HCT116 (cell line): ENCODE data around the gene ST3GAL6. TPM values are rescaled to one million over a fixed set of nuclear protein-coding genes. Genes with fewer than 3 reads are reported as not detected.
A peak's percentile ranks its signal among the peaks of the same experiment; 100 is the strongest.

Experiments
- ATAC-seq: fragments of 200-7000 bp; cut with Tn5 transposase; 2 replicates; pipeline ENCODE4 v1.9.1; 2020; ENCODE audit warnings: mild to moderate bottlenecking, moderate library complexity
- BruUV-seq: library from RNA; stranded (reverse); fragments of 400-500 nt; replicated peaks from 2 replicates; lab custom pipeline; 2021; lab: Mats Ljungman, UMichigan
- CTCF ChIA-PET: fragments of 300-600 bp; sonication (Branson Sonifier 250); formaldehyde crosslinking; loops from one replicate; lab custom pipeline; 2021; ENCODE audit warnings: antibody characterized with exemption; lab: Charles Lee
- POLR2A ChIA-PET: fragments of 300-600, 350-600 bp; sonication (Branson Sonifier 250); formaldehyde crosslinking; loops from one replicate; lab custom pipeline; 2021; ENCODE audit warnings: antibody characterized with exemption; lab: Charles Lee
- RAD21 ChIA-PET, 2 experiments: fragments of 300-600 bp; sonication (Branson Sonifier 250); formaldehyde crosslinking; loops; one replicate each; lab custom pipeline; 2023; ENCODE audit warnings: low total read pairs in 2 of 2; ENCODE audit not compliant: uncharacterized antibody in 2 of 2, unreplicated experiment in 2 of 2, low non-redundant PET in 1 of 2; lab: Charles Lee
- DNase-seq: peaks from one replicate; pipeline ENCODE4 v3.0.0-alpha.2; 2010; ENCODE audit warnings: low read depth, low spot score
- H2AFZ ChIP-seq: fragments of 200-600 bp; shearing (Covaris generic), sonication (generic); 2 replicates; pipeline ENCODE4 v1.6.1; 2017; ENCODE audit warnings: low read depth, mixed run types, mixed read lengths, antibody characterized with exemption, low read length; ENCODE audit not compliant: poor library complexity, severe bottlenecking
- H3K27ac ChIP-seq: 2 replicates; pipeline ENCODE4 v1.5.1; 2012; ENCODE audit warnings: low read depth, low read length
- H3K27me3 ChIP-seq: fragments of 200-600 bp; sonication (generic); 2 replicates; pipeline ENCODE4 v1.6.1; 2016; ENCODE audit warnings: mixed run types, low read length, mixed read lengths; ENCODE audit not compliant: insufficient read depth
- H3K36me3 ChIP-seq, 2 experiments: fragments of 200-500 bp in 1 of 2; fragments of 200-600 bp in 1 of 2; sonication (Bioruptor generic) in 1 of 2; sonication (generic) in 1 of 2; 2 replicates each; pipeline versions ENCODE4 v1.5.1 to v1.6.1; 2014 to 2016; ENCODE audit warnings: low read length in 2 of 2, inconsistent platforms in 1 of 2, mixed read lengths in 1 of 2, mixed run types in 1 of 2; ENCODE audit not compliant: insufficient read depth in 2 of 2, control insufficient read depth in 1 of 2
- H3K4me1 ChIP-seq, 2 experiments: fragments of 200-600 bp in 1 of 2; sonication (generic) in 1 of 2; 2 replicates each; pipeline versions ENCODE4 v1.5.1 to v1.6.1; 2012 to 2017; ENCODE audit warnings: low read length in 2 of 2, inconsistent platforms in 1 of 2, mild to moderate bottlenecking in 1 of 2, mixed read lengths in 1 of 2, mixed run types in 1 of 2, moderate library complexity in 1 of 2; ENCODE audit not compliant: insufficient read depth in 2 of 2, control insufficient read depth in 1 of 2
- H3K4me2 ChIP-seq: fragments of 200-600 bp; sonication (generic); 2 replicates; pipeline ENCODE4 v1.6.1; 2017; ENCODE audit warnings: mixed run types, low read length, mixed read lengths
- H3K4me3 ChIP-seq, 2 experiments: fragments of 200-600 bp in 1 of 2; sonication (generic) in 1 of 2; replicated peaks in 1 of 2; 2 replicates each; pipeline ENCODE4 v1.5.1; 2011 to 2016; ENCODE audit warnings: low read length in 2 of 2, control low read depth in 1 of 2, low read depth in 1 of 2, mild to moderate bottlenecking in 1 of 2, mixed read lengths in 1 of 2, mixed run types in 1 of 2
- H3K79me2 ChIP-seq: fragments of 200-600 bp; sonication (generic); 2 replicates; pipeline ENCODE4 v1.6.1; 2017; ENCODE audit warnings: mild to moderate bottlenecking, mixed run types, low read length, moderate library complexity, mixed read lengths; ENCODE audit not compliant: insufficient read depth
- H3K9ac ChIP-seq: fragments of 200-600 bp; sonication (generic); 2 replicates; pipeline ENCODE4 v1.6.1; 2016; ENCODE audit warnings: low read length, mixed read lengths
- H3K9me2 ChIP-seq: fragments of 200-600 bp; sonication (generic), shearing (Covaris generic); 2 replicates; pipeline ENCODE4 v1.6.1; 2017; ENCODE audit warnings: mixed run types, mild to moderate bottlenecking, moderate library complexity; ENCODE audit not compliant: insufficient read depth
- H3K9me3 ChIP-seq, 2 experiments: fragments of 200-500 bp in 1 of 2; fragments of 200-600 bp in 1 of 2; sonication (Bioruptor generic) in 1 of 2; sonication (generic) in 1 of 2; 2 replicates each; pipeline ENCODE4 v1.6.1; 2014 to 2017; ENCODE audit warnings: low read length in 2 of 2, mixed read lengths in 2 of 2, inconsistent platforms in 1 of 2, low read depth in 1 of 2, mild to moderate bottlenecking in 1 of 2, mixed run types in 1 of 2, moderate library complexity in 1 of 2; ENCODE audit not compliant: control insufficient read depth in 1 of 2, insufficient read depth in 1 of 2
- H4K20me1 ChIP-seq: fragments of 200-600 bp; sonication (generic), shearing (Covaris generic); 2 replicates; pipeline ENCODE4 v1.6.1; 2017; ENCODE audit warnings: mixed run types, mild to moderate bottlenecking, moderate library complexity; ENCODE audit not compliant: insufficient read depth
- EGR1 ChIP-seq: IDR thresholded peaks from 2 replicates; pipeline ENCODE4 v1.6.1; 2012; ENCODE audit warnings: low read depth
- POLR2AphosphoS5 ChIP-seq: IDR thresholded peaks from 2 replicates; pipeline ENCODE4 v1.6.1; 2011; ENCODE audit warnings: mild to moderate bottlenecking, low read depth, low read length, moderate library complexity
- intact Hi-C: fragments of 100-400 bp; cut with micrococcal nuclease; formaldehyde crosslinking; loops from 2 replicates; pipeline ENCODE4 v1.10.0; 2022
- total RNA-seq: library from RNA; stranded (reverse); gene quantifications from one replicate; pipeline ENCODE4 v1.2.1, GENCODE V29; 2021; ENCODE audit not compliant: unreplicated experiment

The ST3GAL6 gene
- total RNA-seq, 1 experiment from 2014 or later = 10.6 TPM

GRCh38 chr3:98843266-98843959 lies 80.3 kb downstream of the ST3GAL6 start:
- POLR2A ChIA-PET = interaction anchor here (1.7 kb wide), 1 partner anchor 11 kb away, joined by 3 read pairs; no protein-coding TSS in a partner anchor
- RAD21 ChIA-PET = no interaction called here
- no peak for DNase-seq
- Histone ChIP-seq H3K27ac (no peak overlapping the region), H3K9ac (no peak overlapping the region), H3K4me3 (no peak overlapping the region), H3K27me3 (no peaks in the 10 kb centered on the region), H3K4me1 (peaks cover 0 to 13% of the 10 kb centered on the region in 2 experiments; a peak in 2 of 4 replicates), H3K36me3 (peaks cover 27 to 61% of the 10 kb centered on the region in 2 experiments), H3K4me2 (no peak overlapping the region), H3K79me2 (peaks cover 95% of the 10 kb centered on the region), H4K20me1 (peaks cover 56% of the 10 kb centered on the region), H3K9me2 (no peaks in the 10 kb centered on the region), H3K9me3 (no peaks in the 10 kb centered on the region), H2AFZ (no peak overlapping the region)
- ATAC-seq = no peak
- CTCF ChIA-PET = no interaction called here
- TF ChIP-seq EGR1 (no peak), POLR2AphosphoS5 (0 out of 2 replicates have a peak, but pooled peaks have one; percentile 41)
- BruUV-seq = no TSS peak
- intact Hi-C loops = no loop called here

Other genes starting within 250 kb of the ST3GAL6 start
- gene CLDND1, start 240.4 kb upstream of the ST3GAL6 start, total RNA-seq = 472 TPM
- gene GPR15, start 231.4 kb upstream of the ST3GAL6 start, total RNA-seq = 1.1 TPM
- 353 TPM for gene CPOX, start 169.7 kb upstream of the ST3GAL6 start, total RNA-seq
- 532 TPM for gene DCBLD2, start 138.4 kb downstream of the ST3GAL6 start, total RNA-seq